HFF-Myc (cell line): ENCODE measurements around the gene IL18BP.

Source experiments
- DNase-seq: peaks from one replicate; pipeline ENCODE4 v3.0.0-alpha.2; 2011; ENCODE audit warnings: low read depth; ENCODE audit errors: extremely low read depth
- H3K4me3 ChIP-seq: replicated peaks from 2 replicates; pipeline ENCODE4 v1.5.1; 2011; ENCODE audit warnings: low read depth, mild to moderate bottlenecking, control low read depth, low read length
- CTCF ChIP-seq: IDR thresholded peaks from 2 replicates; pipeline ENCODE4 v1.5.1; 2012; ENCODE audit warnings: mild to moderate bottlenecking, low read depth, low read length, control low read depth; ENCODE audit errors: missing control alignments

IL18BP gene

GRCh38 chr11:72005347-72006260, 6.9 kb downstream of the IL18BP start:
- TF ChIP-seq CTCF, result no peak
- H3K4me3 ChIP-seq, result no peak overlapping the region
- DNase-seq, result no peak

GRCh38 chr11:72006309-72007088, 7.8 kb downstream of the IL18BP start:
- DNase-seq, result no peak
- no peak overlapping the region for H3K4me3 ChIP-seq
- TF ChIP-seq CTCF, result no peak

GRCh38 chr11:72007089-72007476, 8.4 kb downstream of the IL18BP start:
- no peak for TF ChIP-seq CTCF
- H3K4me3 ChIP-seq, result no peak overlapping the region
- DNase-seq, result no peak

- H3K4me3 ChIP-seq, result no peak overlapping the region
- TF ChIP-seq CTCF, result no peak
- DNase-seq, result no peak
These were observed 8.9 kb downstream of the IL18BP start for GRCh38 chr11:72007587-72007986.

GRCh38 chr11:72008728-72009127, 10.0 kb downstream of the IL18BP start:
- no peak for DNase-seq
- H3K4me3 ChIP-seq, result no peak overlapping the region
- no peak for TF ChIP-seq CTCF

- no peak overlapping the region for H3K4me3 ChIP-seq
- DNase-seq, result no peak
- no peak for TF ChIP-seq CTCF
These were observed 10.4 kb downstream of the IL18BP start for GRCh38 chr11:72009156-72009555.
